Osteoblast (primary cell): ENCODE data around the gene TAF6. TPM values are rescaled to one million over a fixed set of nuclear protein-coding genes. Genes with fewer than 3 reads are reported as not detected.
A peak's percentile ranks its signal among the peaks of the same experiment; 100 is the strongest.
"Not testable (repeated sequence)": the region's sequence is repeated elsewhere in the genome, so short reads cannot be mapped to it uniquely, and the experiment has no call there.

Experiments
- DNase-seq: peaks from one replicate; pipeline ENCODE4 v3.0.0; 2011; ENCODE audit warnings: low spot score, mixed read lengths; ENCODE audit not compliant: insufficient read length; ENCODE audit errors: missing footprints
- H2AFZ ChIP-seq: 2 replicates; pipeline ENCODE4 v1.6.0; 2011; ENCODE audit warnings: mild to moderate bottlenecking, low read length
- H3K27ac ChIP-seq: 2 replicates; pipeline ENCODE4 v1.5.1; 2011; ENCODE audit warnings: mild to moderate bottlenecking, low read depth, low read length, moderate library complexity
- H3K27me3 ChIP-seq: 2 replicates; pipeline ENCODE4 v1.6.0; 2012; ENCODE audit warnings: mild to moderate bottlenecking, control low read depth, inconsistent platforms, low read length, moderate library complexity; ENCODE audit not compliant: insufficient read depth
- H3K36me3 ChIP-seq: 2 replicates; pipeline ENCODE4 v1.5.1; 2011; ENCODE audit warnings: mild to moderate bottlenecking, low read length, control low read depth, moderate library complexity; ENCODE audit not compliant: insufficient read depth
- H3K4me1 ChIP-seq: 2 replicates; pipeline ENCODE4 v1.5.1; 2011; ENCODE audit warnings: mild to moderate bottlenecking, low read length, control low read depth, moderate library complexity; ENCODE audit not compliant: insufficient read depth
- H3K4me2 ChIP-seq: 2 replicates; pipeline ENCODE4 v1.6.0; 2011; ENCODE audit warnings: mild to moderate bottlenecking, low read length; ENCODE audit not compliant: insufficient read depth
- H3K4me3 ChIP-seq: fragments of 200-600 bp; sonication (generic); 3 replicates; pipeline ENCODE4 v1.5.1; 2012; ENCODE audit warnings: mild to moderate bottlenecking, low read length, inconsistent platforms; ENCODE audit not compliant: insufficient read depth
- H3K79me2 ChIP-seq: 2 replicates; pipeline ENCODE4 v1.6.0; 2012; ENCODE audit warnings: mild to moderate bottlenecking, low read length, control low read depth, inconsistent platforms; ENCODE audit not compliant: insufficient read depth
- H3K9me3 ChIP-seq: 2 replicates; pipeline ENCODE4 v1.5.1; 2011; ENCODE audit warnings: low read depth, low read length, control low read depth
- H4K20me1 ChIP-seq: 2 replicates; pipeline ENCODE4 v1.6.0; 2012; ENCODE audit warnings: mild to moderate bottlenecking, low read length, control low read depth; ENCODE audit not compliant: insufficient read depth
- CTCF ChIP-seq: IDR thresholded peaks from 2 replicates; pipeline ENCODE4 v1.5.1; 2011; ENCODE audit warnings: mild to moderate bottlenecking, low read depth, low read length, moderate library complexity; ENCODE audit errors: extremely low read depth
- total RNA-seq: library from RNA; depleted of rRNA; stranded (reverse); fragments of >200 nt; gene quantifications from 2 replicates; pipeline ENCODE4 v1.2.3, GENCODE V29; 2012

The TAF6 gene
- total RNA-seq, 1 donor, result 36.2 TPM

GRCh38 chr7:100152404-100152803 is 33.2 kb upstream of the TAF6 start:
- Histone ChIP-seq H3K27ac (no peak overlapping the region), H3K4me2 (no peak overlapping the region), H3K79me2 (peaks cover 62% of the 10 kb centered on the region), H4K20me1 (peaks cover 24% of the 10 kb centered on the region), H3K27me3 (no peaks in the 10 kb centered on the region), H3K36me3 (peaks cover 37% of the 10 kb centered on the region), H3K4me3 (no peak overlapping the region), H2AFZ (no peak overlapping the region), H3K9me3 (no peaks in the 10 kb centered on the region), H3K4me1 (peaks cover 15% of the 10 kb centered on the region)
- DNase-seq, result peak; percentile 49
- TF ChIP-seq CTCF, result no peak

GRCh38 chr7:100148559-100149328 is 29.6 kb upstream of the TAF6 start, which contains the start of gene LAMTOR4:
Gene LAMTOR4, plus strand, starts transcription at chr7:100148918. Its CDS starts 55 bp downstream, at chr7:100148973.
- peak; percentile 98 for DNase-seq
- H3K36me3 ChIP-seq, result peaks cover 11% of the 10 kb centered on the region

GRCh38 chr7:100148225-100148558 is 29.0 kb upstream of the TAF6 start:
- Histone ChIP-seq H3K4me1 (peaks cover 9% of the 10 kb centered on the region), H3K27ac (no peak overlapping the region), H3K4me3 (peak overlapping the region; percentile 100), H3K79me2 (peaks cover 35% of the 10 kb centered on the region), H3K27me3 (no peaks in the 10 kb centered on the region), H3K4me2 (peak overlapping the region; percentile 90), H3K36me3 (peaks cover 9% of the 10 kb centered on the region), H3K9me3 (no peaks in the 10 kb centered on the region), H4K20me1 (no peaks in the 10 kb centered on the region), H2AFZ (peak overlapping the region; percentile 77)
- DNase-seq, result no peak
- no peak for TF ChIP-seq CTCF

More at GRCh38 chr7:100148559-100149328, 29.6 kb upstream of the TAF6 start, which contains the start of gene LAMTOR4:
- no peaks in the 10 kb centered on the region for H3K9me3 ChIP-seq
- peaks cover 3% of the 10 kb centered on the region for H4K20me1 ChIP-seq
- H3K4me3 ChIP-seq, result peak within 1 kb of the TSS; percentile 100
- H3K27me3 ChIP-seq, result no peaks in the 10 kb centered on the region
- H2AFZ ChIP-seq, result peak within 1 kb of the TSS; percentile 98
- TF ChIP-seq CTCF, result no peak
- peaks cover 9% of the 10 kb centered on the region for H3K4me1 ChIP-seq
- H3K4me2 ChIP-seq, result peak within 1 kb of the TSS; percentile 90
- peak within 1 kb of the TSS; percentile 81 for H3K27ac ChIP-seq
- H3K79me2 ChIP-seq, result peaks cover 38% of the 10 kb centered on the region

GRCh38 chr7:100147278-100147677 is 28.1 kb upstream of the TAF6 start:
- TF ChIP-seq CTCF, result no peak
- no peak for DNase-seq

GRCh38 chr7:100146350-100146749 is 27.2 kb upstream of the TAF6 start:
- not testable (repeated sequence) for H3K4me2 ChIP-seq, H3K4me1 ChIP-seq, H3K27me3 ChIP-seq, H3K36me3 ChIP-seq, H3K27ac ChIP-seq, H3K4me3 ChIP-seq, H2AFZ ChIP-seq, H3K9me3 ChIP-seq, H4K20me1 ChIP-seq
- H3K79me2 ChIP-seq, result peaks cover 25% of the 10 kb centered on the region
- DNase-seq, result peak; percentile 65

More at GRCh38 chr7:100147278-100147677, 28.1 kb upstream of the TAF6 start:
- Histone ChIP-seq H3K4me1 (peaks cover 9% of the 10 kb centered on the region), H3K4me2 (no peak overlapping the region), H4K20me1 (no peaks in the 10 kb centered on the region), H3K4me3 (no peak overlapping the region), H2AFZ (no peak overlapping the region), H3K9me3 (no peaks in the 10 kb centered on the region), H3K27ac (no peak overlapping the region), H3K27me3 (no peaks in the 10 kb centered on the region), H3K79me2 (peaks cover 28% of the 10 kb centered on the region), H3K36me3 (peaks cover under 1% of the 10 kb centered on the region)
